ENCODE data around the gene SDF2. TPM values are rescaled to one million over a fixed set of nuclear protein-coding genes. Genes with fewer than 3 reads are reported as not detected.

The SDF2 gene
- 40.0 and 60.5 TPM in 2 replicates for total RNA-seq

GRCh38 chr17:28661635-28662526 is at the start of gene SDF2, which contains the start of gene SUPT6H:
TSS of gene SDF2 (minus strand) at chr17:28661906. CDS start at chr17:28661876, 30 bp downstream.
TSS of gene SUPT6H (plus strand) at chr17:28662205. CDS start at chr17:28673402, 11,197 bp downstream.

GRCh38 chr17:28644787-28645575 is 16.7 kb downstream of the SDF2 start, which contains the start of gene BLTP2:
TSS of gene BLTP2 (minus strand) at chr17:28645158. CDS start at chr17:28645056, 102 bp downstream.

GRCh38 chr17:28613931-28614381 is 47.8 kb downstream of the SDF2 start, which contains the start of gene RSKR:
TSS of gene RSKR (minus strand) at chr17:28614185. CDS start at chr17:28614161, 24 bp downstream.

GRCh38 chr17:28598799-28599310 is 62.9 kb downstream of the SDF2 start, which contains the start of gene SPAG5:
TSS of gene SPAG5 (minus strand) at chr17:28599025. CDS start at chr17:28598946, 79 bp downstream.

Other genes with a start within 250 kb of the SDF2 start
- not detected in 2 replicates for gene SLC13A2, start 188.3 kb downstream of the SDF2 start, total RNA-seq
- not detected in 2 replicates for gene FOXN1, start 155.6 kb downstream of the SDF2 start, total RNA-seq
- 19.2 and 23.3 TPM in 2 replicates for gene UNC119, start 109.3 kb downstream of the SDF2 start, total RNA-seq
- gene PIGS, start 90.4 kb downstream of the SDF2 start, total RNA-seq, result 73.8 and 95.4 TPM in 2 replicates
- gene ALDOC, start 85.0 kb downstream of the SDF2 start, total RNA-seq, result 19.6 and 25.2 TPM in 2 replicates
- gene SPAG5, start 62.9 kb downstream of the SDF2 start, total RNA-seq, result 8.6 and 12.8 TPM in 2 replicates
- gene RSKR, start 47.7 kb downstream of the SDF2 start, total RNA-seq, result 5.9 and 7.9 TPM in 2 replicates
- 79.7 and 145 TPM in 2 replicates for gene BLTP2, start 16.7 kb downstream of the SDF2 start, total RNA-seq
- gene SUPT6H, start 299 bp upstream of the SDF2 start, total RNA-seq, result 42.1 and 51.8 TPM in 2 replicates
- 0.22 and 6.7 TPM in 2 replicates for gene PROCA1, start 50.0 kb upstream of the SDF2 start, total RNA-seq
- 195 and 196 TPM in 2 replicates for gene RAB34, start 56.0 kb upstream of the SDF2 start, total RNA-seq
- 327 and 599 TPM in 2 replicates for gene RPL23A, start 58.1 kb upstream of the SDF2 start, total RNA-seq
- gene TLCD1, start 64.3 kb upstream of the SDF2 start, total RNA-seq, result 9.0 and 15.8 TPM in 2 replicates
- gene NEK8, start 66.9 kb upstream of the SDF2 start, total RNA-seq, result 7.4 and 10.2 TPM in 2 replicates
- gene TRAF4, start 82.1 kb upstream of the SDF2 start, total RNA-seq, result 76.6 and 103 TPM in 2 replicates
- gene FAM222B, start 180.9 kb upstream of the SDF2 start, total RNA-seq, result 7.1 and 13.6 TPM in 2 replicates
- gene ERAL1, start 193.1 kb upstream of the SDF2 start, total RNA-seq, result 22.8 and 62.6 TPM in 2 replicates
- 21.2 and 42.3 TPM in 2 replicates for gene FLOT2, start 235.8 kb upstream of the SDF2 start, total RNA-seq
- 6.9 and 9.4 TPM in 2 replicates for gene DHRS13, start 241.2 kb upstream of the SDF2 start, total RNA-seq

Data from placental epithelial cell (primary cell).